Measurements from ENCODE around the gene DNAJB8. TPM values are rescaled to one million over a fixed set of nuclear protein-coding genes. Genes with fewer than 3 reads are reported as not detected.
A peak's percentile ranks its signal among the peaks of the same experiment; 100 is the strongest.

The DNAJB8 gene
- total RNA-seq, 1 donor from 2014 or later: not detected

- ATAC-seq: peak; percentile 50
- intact Hi-C loops (cut with micrococcal nuclease): no loop called here
- DNase-seq: no peak
These were observed 33.5 kb downstream of the DNAJB8 start for GRCh38 chr3:128432971-128433836.

- ATAC-seq: no peak
These were observed 34.3 kb downstream of the DNAJB8 start for GRCh38 chr3:128432301-128432970.

GRCh38 chr3:128431803-128432300 is 34.8 kb downstream of the DNAJB8 start:
- no peak for DNase-seq
- intact Hi-C loops (cut with micrococcal nuclease): no loop called here
- ATAC-seq: no peak

More at GRCh38 chr3:128432301-128432970, 34.3 kb downstream of the DNAJB8 start:
- intact Hi-C loops (cut with micrococcal nuclease): no loop called here
- no peak for DNase-seq

GRCh38 chr3:128430731-128431130 is 36.0 kb downstream of the DNAJB8 start:
- ATAC-seq: no peak
- intact Hi-C loops (cut with micrococcal nuclease): no loop called here

GRCh38 chr3:128430301-128430700 is 36.4 kb downstream of the DNAJB8 start:
- no peak for ATAC-seq
- intact Hi-C loops (cut with micrococcal nuclease): no loop called here
- DNase-seq: no peak

More at GRCh38 chr3:128430731-128431130, 36.0 kb downstream of the DNAJB8 start:
- DNase-seq: no peak

- DNase-seq: no peak
- intact Hi-C loops (cut with micrococcal nuclease): loop anchor here (10.0 kb wide), 1 partner anchor 175 kb away; no protein-coding TSS in a partner anchor
- ATAC-seq: no peak
These were observed 36.9 kb downstream of the DNAJB8 start for GRCh38 chr3:128429751-128430150.

GRCh38 chr3:128429275-128429674 is 37.4 kb downstream of the DNAJB8 start:
- intact Hi-C loops (cut with micrococcal nuclease): loop anchor here (10.0 kb wide), 1 partner anchor 176 kb away; no protein-coding TSS in a partner anchor
- DNase-seq (no peak), ATAC-seq (no peak)

- DNase-seq (no peak), ATAC-seq (no peak)
- intact Hi-C loops (cut with micrococcal nuclease): loop anchor here (10.0 kb wide), 1 partner anchor 177 kb away; no protein-coding TSS in a partner anchor
These were observed 38.5 kb downstream of the DNAJB8 start for GRCh38 chr3:128427872-128428822.

- ATAC-seq: no peak
- intact Hi-C loops (cut with micrococcal nuclease): loop anchor here (10.0 kb wide), 1 partner anchor 177 kb away; no protein-coding TSS in a partner anchor
- no peak for DNase-seq
These were observed 39.4 kb downstream of the DNAJB8 start for GRCh38 chr3:128427175-128427857.

- peak; percentile 93 for ATAC-seq
- intact Hi-C loops (cut with micrococcal nuclease): loop anchor here (10.0 kb wide), 1 partner anchor 178 kb away; no protein-coding TSS in a partner anchor
- peak; percentile 72 for DNase-seq
These were observed 40.4 kb downstream of the DNAJB8 start for GRCh38 chr3:128426128-128426921.

- DNase-seq (no peak), ATAC-seq (no peak)
- intact Hi-C loops (cut with micrococcal nuclease): loop anchor here (10.0 kb wide), 1 partner anchor 179 kb away; no protein-coding TSS in a partner anchor
These were observed 40.9 kb downstream of the DNAJB8 start for GRCh38 chr3:128425846-128426127.

GRCh38 chr3:128425142-128425845 is 41.4 kb downstream of the DNAJB8 start:
- intact Hi-C loops (cut with micrococcal nuclease): loop anchor here (10.0 kb wide), 1 partner anchor 180 kb away; no protein-coding TSS in a partner anchor
- ATAC-seq (peak; percentile 41), DNase-seq (no peak)

- intact Hi-C loops (cut with micrococcal nuclease): loop anchor here (10.0 kb wide), 1 partner anchor 180 kb away; no protein-coding TSS in a partner anchor
- ATAC-seq: no peak
- no peak for DNase-seq
These were observed 42.1 kb downstream of the DNAJB8 start for GRCh38 chr3:128424508-128425069.

- no peak for ATAC-seq
- no peak for DNase-seq
- intact Hi-C loops (cut with micrococcal nuclease): loop anchor here (10.0 kb wide), 1 partner anchor 181 kb away; no protein-coding TSS in a partner anchor
These were observed 43.1 kb downstream of the DNAJB8 start for GRCh38 chr3:128423525-128424147.

- ATAC-seq (no peak), DNase-seq (no peak)
- intact Hi-C loops (cut with micrococcal nuclease): loop anchor here (10.0 kb wide), 1 partner anchor 182 kb away; no protein-coding TSS in a partner anchor
These were observed 43.7 kb downstream of the DNAJB8 start for GRCh38 chr3:128422762-128423524.

All from left ventricle myocardium superior (tissue), 1 donor.